NCI-H2196 treated with DMSO at 0.1 percent for 48 hours (cell line): Measurements from ENCODE around the gene CCDC167.

Source experiments
- DNase-seq: peaks from one replicate; lab custom pipeline; 2025; ENCODE audit not compliant: unreplicated experiment; lab: John Stamatoyannopoulos, UW

The CCDC167 gene

GRCh38 chr6:37531026-37531425 lies 31.3 kb upstream of the CCDC167 start:
- DNase-seq = no peak

GRCh38 chr6:37530297-37530696 lies 30.6 kb upstream of the CCDC167 start:
- no peak for DNase-seq

- DNase-seq = no peak
These were observed 28.8 kb upstream of the CCDC167 start for GRCh38 chr6:37528541-37528940.

- DNase-seq = no peak
These were observed 26.0 kb upstream of the CCDC167 start for GRCh38 chr6:37525460-37526357.

- no peak for DNase-seq
These were observed 25.3 kb upstream of the CCDC167 start for GRCh38 chr6:37524970-37525318.

GRCh38 chr6:37524025-37524969 lies 24.6 kb upstream of the CCDC167 start:
- no peak for DNase-seq

GRCh38 chr6:37523412-37523811 lies 23.7 kb upstream of the CCDC167 start:
- DNase-seq = no peak

- no peak for DNase-seq
These were observed 23.1 kb upstream of the CCDC167 start for GRCh38 chr6:37522836-37523235.

GRCh38 chr6:37521674-37522073 lies 22.0 kb upstream of the CCDC167 start:
- DNase-seq = no peak

- DNase-seq = no peak
These were observed 21.2 kb upstream of the CCDC167 start for GRCh38 chr6:37520926-37521325.

- no peak for DNase-seq
These were observed 19.8 kb upstream of the CCDC167 start for GRCh38 chr6:37519461-37519860.

GRCh38 chr6:37518116-37518515 lies 18.4 kb upstream of the CCDC167 start:
- DNase-seq = no peak

GRCh38 chr6:37517411-37517812 lies 17.7 kb upstream of the CCDC167 start:
- DNase-seq = no peak

GRCh38 chr6:37516920-37517405 lies 17.3 kb upstream of the CCDC167 start:
- DNase-seq = no peak

GRCh38 chr6:37516076-37516919 lies 16.6 kb upstream of the CCDC167 start:
- peak; percentile 71 for DNase-seq

- DNase-seq = no peak
These were observed 16.0 kb upstream of the CCDC167 start for GRCh38 chr6:37515712-37516075.

GRCh38 chr6:37514837-37515236 lies 15.1 kb upstream of the CCDC167 start:
- no peak for DNase-seq

GRCh38 chr6:37514321-37514771 lies 14.7 kb upstream of the CCDC167 start:
- DNase-seq = no peak

- DNase-seq = no peak
These were observed 13.9 kb upstream of the CCDC167 start for GRCh38 chr6:37513576-37513975.

- no peak for DNase-seq
These were observed 13.5 kb upstream of the CCDC167 start for GRCh38 chr6:37513155-37513554.
